ENCODE measurements around the gene LHFPL6.

LHFPL6 gene

GRCh38 chr13:39590466-39591036 is 12.4 kb downstream of the LHFPL6 start:
- peak; percentile 26 for DNase-seq

- DNase-seq = no peak
Observed at GRCh38 chr13:39588384-39588783, 14.6 kb downstream of the LHFPL6 start.

GRCh38 chr13:39587939-39588338 is 15.1 kb downstream of the LHFPL6 start:
- DNase-seq = no peak

GRCh38 chr13:39586958-39587605 is 15.9 kb downstream of the LHFPL6 start:
- DNase-seq = no peak

- DNase-seq = no peak
Observed at GRCh38 chr13:39586151-39586550, 16.8 kb downstream of the LHFPL6 start.

- DNase-seq = no peak
Observed at GRCh38 chr13:39585219-39585618, 17.8 kb downstream of the LHFPL6 start.

- DNase-seq = no peak
Observed at GRCh38 chr13:39580881-39581575, 22.0 kb downstream of the LHFPL6 start.

GRCh38 chr13:39578821-39579291 is 24.1 kb downstream of the LHFPL6 start:
- no peak for DNase-seq

- no peak for DNase-seq
Observed at GRCh38 chr13:39577838-39578491, 25.0 kb downstream of the LHFPL6 start.

- DNase-seq = no peak
Observed at GRCh38 chr13:39577203-39577602, 25.8 kb downstream of the LHFPL6 start.

- no peak for DNase-seq
Observed at GRCh38 chr13:39575641-39576238, 27.3 kb downstream of the LHFPL6 start.

- no peak for DNase-seq
Observed at GRCh38 chr13:39571502-39572092, 31.4 kb downstream of the LHFPL6 start.

GRCh38 chr13:39567569-39567968 is 35.4 kb downstream of the LHFPL6 start:
- DNase-seq = peak; percentile 31

- DNase-seq = no peak
Observed at GRCh38 chr13:39566216-39566869, 36.6 kb downstream of the LHFPL6 start.

GRCh38 chr13:39565036-39565949 is 37.7 kb downstream of the LHFPL6 start:
- DNase-seq = peak; percentile 97

GRCh38 chr13:39563470-39563735 is 39.6 kb downstream of the LHFPL6 start:
- DNase-seq = no peak

- peak; percentile 31 for DNase-seq
Observed at GRCh38 chr13:39561971-39562370, 41.0 kb downstream of the LHFPL6 start.

GRCh38 chr13:39559847-39560246 is 43.1 kb downstream of the LHFPL6 start:
- DNase-seq = no peak

GRCh38 chr13:39557285-39557955 is 45.6 kb downstream of the LHFPL6 start:
- no peak for DNase-seq

- DNase-seq = no peak
Observed at GRCh38 chr13:39556866-39557265, 46.1 kb downstream of the LHFPL6 start.

GRCh38 chr13:39554371-39554770 is 48.6 kb downstream of the LHFPL6 start:
- no peak for DNase-seq
